Pulmonary artery endothelial cell (primary cell): ENCODE data around the gene COL26A1. TPM values are rescaled to one million over a fixed set of nuclear protein-coding genes. Genes with fewer than 3 reads are reported as not detected.

Experiments used
- total RNA-seq: library from RNA; depleted of rRNA; stranded (reverse); fragments of >200 nt; gene quantifications from 2 replicates; pipeline ENCODE4 v1.2.3, GENCODE V29; 2014

Gene COL26A1
- total RNA-seq, 1 donor from 2014 or later: not detected

Other genes starting within 250 kb of the COL26A1 start
- 2,165 and 2,466 TPM in 2 replicates for gene SERPINE1, start 235.8 kb upstream of the COL26A1 start, total RNA-seq
- gene AP1S1, start 208.4 kb upstream of the COL26A1 start, total RNA-seq: 161 and 225 TPM in 2 replicates
- gene VGF, start 197.3 kb upstream of the COL26A1 start, total RNA-seq: 0.07 TPM in 1 of 2 replicates, not detected in the other
- gene NAT16, start 182.6 kb upstream of the COL26A1 start, total RNA-seq: not detected in 2 replicates
- gene MOGAT3, start 161.8 kb upstream of the COL26A1 start, total RNA-seq: not detected in 2 replicates
- 65.4 and 80.8 TPM in 2 replicates for gene PLOD3, start 145.3 kb upstream of the COL26A1 start, total RNA-seq
- gene ZNHIT1, start 144.7 kb upstream of the COL26A1 start, total RNA-seq: 84.0 and 118 TPM in 2 replicates
- gene CLDN15, start 125.1 kb upstream of the COL26A1 start, total RNA-seq: 2.0 and 3.6 TPM in 2 replicates
- gene FIS1, start 117.8 kb upstream of the COL26A1 start, total RNA-seq: 132 and 233 TPM in 2 replicates
- 21.9 and 24.2 TPM in 2 replicates for gene IFT22, start 41.1 kb upstream of the COL26A1 start, total RNA-seq